GM21528 (cell line): ENCODE results near the gene KLRK1.
"Not testable (repeated sequence)": the region's sequence is repeated elsewhere in the genome, so short reads cannot be mapped to it uniquely, and the experiment has no call there.

ENCODE experiments used
- ATAC-seq: cut with Tn5 transposase; IDR thresholded peaks from one replicate; pipeline ENCODE4 v1.9.1; 2021; ENCODE audit warnings: mild to moderate bottlenecking, moderate library complexity; ENCODE audit not compliant: unreplicated experiment, low FRiP score

Gene KLRK1

GRCh38 chr12:10363914-10364814 lies 25.7 kb downstream of the KLRK1 start:
- peak; percentile 88 for ATAC-seq

DNA sequence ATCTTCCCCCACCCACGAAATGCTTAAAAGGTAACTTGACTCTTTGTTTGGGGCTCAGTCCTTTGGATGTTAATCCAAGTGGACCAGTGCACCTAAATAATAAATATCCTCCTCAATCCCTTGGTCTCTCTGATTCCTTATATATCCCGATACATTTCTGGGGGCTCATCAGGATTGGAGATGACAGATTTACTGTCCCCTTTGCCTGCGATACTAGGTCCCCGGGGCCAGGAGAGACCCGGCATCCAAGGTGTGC lies 26.3 kb downstream of the KLRK1 start:
- ATAC-seq = no peak

- ATAC-seq = no peak
These were observed 26.8 kb downstream of the KLRK1 start for GRCh38 chr12:10362828-10363657.

- no peak for ATAC-seq
These were observed 27.5 kb downstream of the KLRK1 start for GRCh38 chr12:10362325-10362724.

DNA sequence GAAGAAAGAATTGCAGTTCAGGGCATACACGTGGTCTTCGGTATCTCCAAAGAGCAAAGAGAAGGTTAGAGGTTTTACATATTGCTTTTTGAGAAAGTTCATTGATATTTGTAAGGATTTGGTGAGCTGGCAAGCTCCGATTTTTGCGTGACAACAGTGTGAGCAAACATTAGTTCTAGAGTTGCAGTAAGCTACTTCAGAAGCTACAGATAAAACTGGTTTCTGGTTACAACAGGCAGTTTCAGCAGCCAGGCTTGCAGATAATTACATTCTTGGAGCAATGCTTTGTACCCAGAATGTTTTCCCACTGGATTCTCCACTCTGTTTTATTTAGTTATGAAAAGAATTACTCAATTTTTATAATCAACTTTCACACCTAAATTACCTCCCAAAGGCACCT lies 28.2 kb downstream of the KLRK1 start:
- ATAC-seq = no peak

GRCh38 chr12:10361084-10361483 lies 28.8 kb downstream of the KLRK1 start:
- no peak for ATAC-seq

- ATAC-seq = no peak
These were observed 30.9 kb downstream of the KLRK1 start for GRCh38 chr12:10358969-10359368.

DNA sequence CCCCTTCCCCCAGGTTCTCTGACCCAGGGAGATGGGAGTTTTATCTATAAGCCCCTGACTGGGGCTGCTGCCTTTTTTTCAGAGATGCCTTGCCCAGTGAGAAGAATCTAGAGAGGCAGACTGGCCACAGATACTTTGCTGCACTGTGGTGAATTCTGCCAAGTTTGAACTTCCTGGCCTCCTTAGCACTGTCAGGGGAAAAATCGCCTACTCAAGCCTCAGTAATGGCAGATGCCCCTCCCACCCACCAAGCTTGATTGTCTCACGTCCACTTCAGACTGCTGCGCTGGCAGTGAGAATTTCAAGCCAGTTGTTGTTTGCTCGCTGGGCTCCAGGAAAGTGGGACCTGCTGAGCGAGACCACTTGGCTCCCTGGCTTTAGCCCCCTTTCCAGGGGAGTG lies 31.7 kb downstream of the KLRK1 start:
- ATAC-seq = no peak

GRCh38 chr12:10354502-10354901 lies 35.3 kb downstream of the KLRK1 start:
- no peak for ATAC-seq

GRCh38 chr12:10354071-10354470 lies 35.8 kb downstream of the KLRK1 start:
- ATAC-seq = no peak

DNA sequence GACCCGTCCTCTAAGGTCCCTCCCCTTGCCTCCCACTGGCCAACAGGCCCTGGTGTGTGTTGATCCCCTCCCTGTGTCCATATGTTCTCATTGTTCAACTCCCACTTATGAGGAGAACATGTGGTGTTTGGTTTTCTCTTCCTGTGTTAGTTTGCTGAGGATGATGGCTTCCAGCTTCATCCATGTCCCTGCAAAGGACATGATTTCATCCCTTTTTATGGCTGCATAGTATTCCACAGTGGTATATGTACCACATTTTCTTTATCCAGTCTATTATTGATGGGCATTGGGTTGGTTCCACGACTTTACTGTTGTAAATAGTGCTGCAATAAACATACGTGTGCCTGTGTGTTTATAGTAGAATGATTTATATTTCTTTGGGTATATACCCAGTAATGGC lies 38.4 kb downstream of the KLRK1 start:
- not testable (repeated sequence) for ATAC-seq

DNA sequence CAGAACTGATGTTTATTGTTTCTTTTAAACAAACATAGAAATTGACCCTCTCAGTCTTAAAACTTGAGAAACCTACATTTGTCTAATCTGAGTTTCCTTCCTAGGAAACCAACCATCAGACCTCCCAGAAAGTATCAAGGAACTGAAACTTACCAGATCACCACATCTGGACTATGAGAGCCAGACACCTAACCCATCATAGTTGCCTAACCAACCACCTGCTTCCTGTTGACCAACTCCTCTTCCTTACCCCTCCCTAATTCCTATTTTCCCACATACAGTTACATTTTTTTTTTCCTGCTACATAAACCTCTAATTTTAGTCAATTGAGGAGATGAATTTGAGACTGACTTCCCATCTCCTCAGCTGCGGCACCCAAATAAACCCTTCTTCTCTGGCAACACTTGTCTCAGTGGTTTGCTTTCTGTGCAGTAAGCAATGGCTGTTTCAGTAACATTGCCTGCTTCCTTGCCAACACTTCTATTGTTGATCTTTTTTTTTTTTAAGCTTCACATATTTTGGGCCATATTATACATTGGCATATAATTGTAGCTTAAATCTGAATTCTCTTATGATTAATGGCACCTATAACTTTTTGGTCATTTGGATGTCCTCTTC lies 47.8 kb downstream of the KLRK1 start:
- ATAC-seq = no peak

GRCh38 chr12:10340946-10341345 lies 48.9 kb downstream of the KLRK1 start:
- ATAC-seq = not testable (repeated sequence)

DNA sequence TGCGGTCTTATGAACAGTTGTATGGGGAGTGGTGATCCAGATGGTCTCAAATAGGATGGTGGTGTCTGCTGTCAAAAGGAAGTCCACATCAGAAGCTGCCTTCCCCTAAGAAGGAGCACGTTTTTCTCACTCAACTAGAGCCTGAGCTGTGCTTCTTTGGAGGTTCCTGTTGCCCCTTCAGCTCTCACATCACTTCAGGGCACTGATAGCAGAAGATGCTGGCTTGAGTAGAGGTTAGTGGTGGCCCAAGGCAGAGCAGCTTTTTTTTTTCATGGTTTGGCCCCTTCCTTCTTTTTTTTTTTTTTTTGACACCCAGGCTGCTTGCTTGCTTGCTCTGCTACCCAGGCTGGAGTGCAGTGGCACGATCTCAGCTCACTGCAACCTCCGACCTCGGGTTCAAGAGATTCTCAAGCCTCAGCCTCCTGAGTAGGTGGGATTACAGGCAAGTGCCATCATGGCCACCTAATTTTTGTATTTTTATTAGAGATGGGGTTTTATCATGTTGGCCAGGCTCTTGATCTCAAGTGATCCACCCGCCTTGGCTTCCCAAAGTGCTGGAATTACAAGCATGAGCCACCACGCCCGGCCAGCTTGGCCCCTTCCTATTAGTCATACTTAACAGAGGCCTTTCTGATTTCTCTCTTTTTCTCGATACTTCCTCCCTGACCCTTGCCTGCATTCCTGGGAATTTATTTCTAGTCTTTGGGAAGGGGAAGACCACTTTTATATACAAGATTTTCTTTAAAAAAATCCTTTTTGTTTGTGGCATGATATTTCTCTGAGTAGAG lies 50.6 kb downstream of the KLRK1 start:
- ATAC-seq = no peak

DNA sequence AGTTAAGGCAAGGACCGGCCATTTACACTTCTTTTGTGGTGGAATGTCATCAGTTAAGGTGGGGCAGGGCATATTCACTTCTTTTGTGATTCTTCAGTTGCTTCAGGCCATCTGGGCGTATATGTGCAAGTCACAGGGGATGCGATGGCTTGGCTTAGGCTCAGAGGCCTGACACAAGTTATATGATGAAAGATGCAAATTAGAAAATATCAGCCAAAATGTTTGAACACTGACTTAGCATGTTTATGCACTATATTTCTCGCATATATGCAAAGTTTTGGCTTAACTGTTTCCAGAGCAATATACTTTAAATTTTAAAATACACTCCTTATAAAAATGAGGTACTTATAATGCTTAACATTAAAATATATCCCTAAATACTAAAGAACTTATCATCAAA lies 51.4 kb downstream of the KLRK1 start:
- ATAC-seq = not testable (repeated sequence)

DNA sequence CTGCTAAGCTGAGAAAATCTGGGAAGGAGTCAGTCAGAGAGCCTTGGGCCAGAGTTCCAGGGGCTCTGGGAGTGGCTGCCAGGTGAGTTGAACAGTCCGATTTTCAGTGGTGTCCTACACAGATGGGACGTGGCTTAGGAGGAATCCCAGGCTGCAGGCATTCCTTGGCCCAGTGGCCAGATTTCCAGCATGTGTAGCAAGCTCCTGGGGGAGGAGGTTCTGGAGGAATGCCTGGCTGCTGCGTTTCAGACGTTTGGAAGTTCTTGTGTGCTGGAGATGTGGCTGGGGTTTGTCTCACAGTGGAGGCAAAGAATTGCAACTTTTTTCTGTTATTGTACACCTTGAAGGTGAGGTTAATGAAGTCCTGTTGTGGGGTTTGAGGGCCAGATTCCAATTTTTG lies 53.6 kb downstream of the KLRK1 start:
- not testable (repeated sequence) for ATAC-seq

GRCh38 chr12:10331642-10332239 lies 58.1 kb downstream of the KLRK1 start:
- no peak for ATAC-seq

DNA sequence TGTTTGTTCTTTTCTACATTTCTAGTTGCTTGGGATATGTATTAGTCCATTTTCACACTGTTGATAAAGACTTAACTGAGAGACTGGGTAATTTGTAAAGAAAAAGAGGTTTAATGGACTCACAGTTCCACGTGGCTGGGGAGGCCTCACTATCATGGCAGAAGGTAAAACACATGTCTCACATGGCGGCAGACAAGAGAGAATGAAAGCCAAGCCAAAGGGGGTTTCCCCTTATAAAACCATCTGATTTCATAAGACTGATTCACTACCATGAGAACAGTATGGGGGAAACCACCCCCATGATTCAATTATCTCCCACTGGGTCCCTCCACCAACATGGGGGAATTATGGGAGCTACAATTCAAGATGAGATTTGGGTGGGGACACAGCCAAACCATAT lies 61.1 kb downstream of the KLRK1 start:
- not testable (repeated sequence) for ATAC-seq
